ENCODE results near the gene INTS11. TPM values are rescaled to one million over a fixed set of nuclear protein-coding genes. Genes with fewer than 3 reads are reported as not detected.

INTS11 gene
- total RNA-seq, 1 experiment from 2014 or later, result 161 TPM

- TF ChIP-seq EZH2 (IDR thresholded peaks at IDR 0.05), result no peak
- no peak for TF ChIP-seq CBX3 (IDR thresholded peaks at IDR 0.05; ENCODE audit: low read depth)
- no peak for TF ChIP-seq EGR1 (IDR thresholded peaks at IDR 0.05; ENCODE audit: low read depth)
- no peak for TF ChIP-seq MAX (IDR thresholded peaks at IDR 0.05)
- no peak for TF ChIP-seq CEBPB (IDR thresholded peaks at IDR 0.05; ENCODE audit: low read depth)
- no peak for TF ChIP-seq POLR2A (IDR thresholded peaks at IDR 0.05; ENCODE audit: borderline replicate concordance, extremely low read depth, insufficient read depth, insufficient read length)
- no peak; the same call in 1 of the 2 replicates for TF ChIP-seq ZFX (IDR thresholded peaks at IDR 0.05)
- TF ChIP-seq, protein P1, sequence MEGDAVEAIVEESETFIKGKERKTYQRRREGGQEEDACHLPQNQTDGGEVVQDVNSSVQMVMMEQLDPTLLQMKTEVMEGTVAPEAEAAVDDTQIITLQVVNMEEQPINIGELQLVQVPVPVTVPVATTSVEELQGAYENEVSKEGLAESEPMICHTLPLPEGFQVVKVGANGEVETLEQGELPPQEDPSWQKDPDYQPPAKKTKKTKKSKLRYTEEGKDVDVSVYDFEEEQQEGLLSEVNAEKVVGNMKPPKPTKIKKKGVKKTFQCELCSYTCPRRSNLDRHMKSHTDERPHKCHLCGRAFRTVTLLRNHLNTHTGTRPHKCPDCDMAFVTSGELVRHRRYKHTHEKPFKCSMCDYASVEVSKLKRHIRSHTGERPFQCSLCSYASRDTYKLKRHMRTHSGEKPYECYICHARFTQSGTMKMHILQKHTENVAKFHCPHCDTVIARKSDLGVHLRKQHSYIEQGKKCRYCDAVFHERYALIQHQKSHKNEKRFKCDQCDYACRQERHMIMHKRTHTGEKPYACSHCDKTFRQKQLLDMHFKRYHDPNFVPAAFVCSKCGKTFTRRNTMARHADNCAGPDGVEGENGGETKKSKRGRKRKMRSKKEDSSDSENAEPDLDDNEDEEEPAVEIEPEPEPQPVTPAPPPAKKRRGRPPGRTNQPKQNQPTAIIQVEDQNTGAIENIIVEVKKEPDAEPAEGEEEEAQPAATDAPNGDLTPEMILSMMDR (IDR thresholded peaks at IDR 0.05 in 2 of 3, conservative IDR thresholded peaks at IDR 0.05 in 1 of 3; ENCODE audit: borderline replicate concordance in 1 of 3, insufficient read depth in 1 of 3, low read depth in 2 of 3, low read length in 2 of 3), result no peak
- TF ChIP-seq SRF (IDR thresholded peaks at IDR 0.05; ENCODE audit: low read depth), result no peak
- no peak for TF ChIP-seq EZH2phosphoT487 (IDR thresholded peaks at IDR 0.05; ENCODE audit: borderline replicate concordance)
- no peak for TF ChIP-seq POLR2AphosphoS5 (IDR thresholded peaks at IDR 0.05; ENCODE audit: low read depth, low read length)
- intact Hi-C loops (cut with micrococcal nuclease), result loop anchor here (2.0 to 10.0 kb wide), 4 partner anchors 29 to 274 kb away; partner anchors contain the start of genes ACAP3, AURKAIP1, MIB2 and PUSL1
- Histone ChIP-seq H3K79me2 (ENCODE audit: insufficient read depth, low read length) (peaks cover 76% of the 10 kb centered on the region), H2AFZ (ENCODE audit: low read depth, low read length, poor library complexity, severe bottlenecking) (no peak overlapping the region), H3K9me2 (ENCODE audit: insufficient read depth) (no peaks in the 10 kb centered on the region), H3K36me3 (ENCODE audit: control insufficient read depth in 1 of 2, insufficient read depth in 2 of 2, low read length in 2 of 2) (peaks cover 2 to 11% of the 10 kb centered on the region in 2 experiments; a peak in 2 of 4 replicates), H3K4me2 (ENCODE audit: low read length) (peak overlapping the region; percentile 96), H3K9me3 (ENCODE audit: control insufficient read depth in 1 of 2, insufficient read depth in 1 of 2, low read depth in 1 of 2, low read length in 2 of 2) (no peaks in the 10 kb centered on the region), H3K9ac (ENCODE audit: low read length) (peak overlapping the region; percentile 76), H4K20me1 (ENCODE audit: insufficient read depth) (no peaks in the 10 kb centered on the region), H3K27me3 (ENCODE audit: insufficient read depth, low read length) (no peaks in the 10 kb centered on the region), H3K27ac (ENCODE audit: low read depth, low read length) (peak overlapping the region; percentile 100), H3K4me1 (ENCODE audit: control insufficient read depth in 1 of 2, insufficient read depth in 2 of 2, low read length in 2 of 2) (peaks cover 41 to 56% of the 10 kb centered on the region in 2 experiments), H3K4me3 (replicated peaks in 1 of 2; ENCODE audit: low read depth in 1 of 2, low read length in 2 of 2) (peak overlapping the region; percentile 45 to 55)
- ChIA-PET POLR2A (no interaction called here), CTCF (interaction anchor here (1.3 kb wide), 1 partner anchor 29 kb away, joined by 3 read pairs; the partner anchor contains the start of gene AURKAIP1), RAD21 (ENCODE audit: low non-redundant PET in 1 of 2, low total read pairs in 2 of 2, uncharacterized antibody in 2 of 2, unreplicated experiment in 2 of 2) (no interaction called here)
- no peak for DNase-seq (ENCODE audit: low read depth, low spot score)
- ATAC-seq, result no peak
- BruUV-seq (replicated peaks), result no TSS peak
Measured at GRCh38 chr1:1345860-1346500, 21.5 kb upstream of the INTS11 start.

All from HCT116 (cell line).